Smooth muscle cell (in vitro differentiated cells): ENCODE measurements around the gene TMEM164. TPM values are rescaled to one million over a fixed set of nuclear protein-coding genes. Genes with fewer than 3 reads are reported as not detected.

ENCODE experiments used
- DNase-seq: peaks from one replicate; lab custom pipeline; 2025; ENCODE audit not compliant: unreplicated experiment; lab: John Stamatoyannopoulos, UW
- H2AFZ ChIP-seq: fragments of 200-600 bp; sonication (generic); 2 replicates; pipeline ENCODE4 v1.6.0; 2016; ENCODE audit warnings: antibody characterized with exemption, low read depth, mild to moderate bottlenecking
- H3F3A ChIP-seq: fragments of 200-600 bp; sonication (generic); 2 replicates; pipeline ENCODE4 v1.6.0; 2017; ENCODE audit warnings: antibody characterized with exemption, low read depth
- H3K27ac ChIP-seq: fragments of 200-600 bp; sonication (generic); 2 replicates; pipeline ENCODE4 v1.5.1; 2016; ENCODE audit warnings: low read depth, mild to moderate bottlenecking
- H3K27me3 ChIP-seq: fragments of 200-600 bp; sonication (generic); 2 replicates; pipeline ENCODE4 v1.6.1; 2016; ENCODE audit warnings: low read depth, mild to moderate bottlenecking
- H3K36me3 ChIP-seq: fragments of 200-600 bp; sonication (generic); 2 replicates; pipeline ENCODE4 v1.5.1; 2016; ENCODE audit warnings: low read depth
- H3K4me1 ChIP-seq: fragments of 200-600 bp; sonication (generic); 2 replicates; pipeline ENCODE4 v1.5.1; 2016; ENCODE audit warnings: low read depth
- H3K4me2 ChIP-seq: fragments of 200-600 bp; sonication (generic); 2 replicates; pipeline ENCODE4 v1.6.0; 2016; ENCODE audit warnings: mild to moderate bottlenecking
- H3K4me3 ChIP-seq: fragments of 200-600 bp; sonication (generic); 2 replicates; pipeline ENCODE4 v1.5.1; 2016; ENCODE audit warnings: mild to moderate bottlenecking
- H3K79me2 ChIP-seq: fragments of 200-600 bp; sonication (generic); 2 replicates; pipeline ENCODE4 v1.6.0; 2016; ENCODE audit warnings: low read depth, mild to moderate bottlenecking
- H3K9ac ChIP-seq: fragments of 200-600 bp; sonication (generic); 2 replicates; pipeline ENCODE4 v1.6.0; 2016; ENCODE audit warnings: low read depth
- H3K9me3 ChIP-seq: fragments of 200-600 bp; sonication (generic); replicated peaks from 2 replicates; pipeline ENCODE4 v1.5.1; 2016; ENCODE audit warnings: low read depth
- H4K20me1 ChIP-seq: fragments of 200-600 bp; sonication (generic); 2 replicates; pipeline ENCODE4 v1.6.0; 2016; ENCODE audit warnings: low read depth
- CTCF ChIP-seq: fragments of 200-600 bp; sonication (generic); IDR thresholded peaks from 2 replicates; pipeline ENCODE4 v1.5.1; 2017; ENCODE audit warnings: borderline replicate concordance, mild to moderate bottlenecking, antibody characterized with exemption; ENCODE audit not compliant: insufficient read depth, poor library complexity, severe bottlenecking
- WGBS: methylation state at CpG from one replicate; pipeline ENCODE4 v1.1.7; 2016; ENCODE audit warnings: low lambda C conversion rate; 5-methylcytosine and 5-hydroxymethylcytosine counted together
- polyA plus RNA-seq: library from polyadenylated mRNA; unstranded; fragments of >200 nt; fragmentation: Nextera tagmentation; extraction: Ambion mirVana; gene quantifications from 2 replicates; pipeline ENCODE4 v1.2.1, GENCODE V29; 2016
- total RNA-seq: library from RNA; depleted of rRNA; stranded (reverse); fragments of >200 nt; gene quantifications from 2 replicates; pipeline ENCODE4 v1.2.3, GENCODE V29; 2014

The TMEM164 gene
- total and polyA plus RNA-seq, 2 experiments from 2014 or later: 1.5 to 8.9 TPM

- Histone ChIP-seq H3K4me1 (no peaks in the 10 kb centered on the region), H3K36me3 (no peaks in the 10 kb centered on the region), H3K79me2 (no peaks in the 10 kb centered on the region), H3K4me3 (no peak overlapping the region), H3K27me3 (no peaks in the 10 kb centered on the region), H2AFZ (no peak overlapping the region), H3K27ac (no peak overlapping the region), H3K9ac (no peak overlapping the region), H4K20me1 (no peaks in the 10 kb centered on the region), H3K4me2 (no peak overlapping the region), H3K9me3 (no peaks in the 10 kb centered on the region), H3F3A (no peaks in the 10 kb centered on the region)
- no peak for TF ChIP-seq CTCF
- WGBS: 79% methylated on average over 3 of the region's 3 CpGs
- no peak for DNase-seq
Observed at GRCh38 chrX:110004731-110005369, 1.9 kb downstream of the TMEM164 start.

GRCh38 chrX:110006161-110006560 is 3.2 kb downstream of the TMEM164 start:
- Histone ChIP-seq H2AFZ (no peak overlapping the region), H3K36me3 (no peaks in the 10 kb centered on the region), H4K20me1 (no peaks in the 10 kb centered on the region), H3K4me3 (no peak overlapping the region), H3K4me2 (no peak overlapping the region), H3F3A (no peaks in the 10 kb centered on the region), H3K79me2 (no peaks in the 10 kb centered on the region), H3K4me1 (no peaks in the 10 kb centered on the region), H3K27me3 (no peaks in the 10 kb centered on the region), H3K27ac (no peak overlapping the region), H3K9ac (no peak overlapping the region), H3K9me3 (no peaks in the 10 kb centered on the region)
- no peak for DNase-seq
- no peak for TF ChIP-seq CTCF
- WGBS: 82% methylated on average over 2 of the region's 2 CpGs

GRCh38 chrX:110006821-110007375 is 4.0 kb downstream of the TMEM164 start:
- H3K27me3 ChIP-seq: no peaks in the 10 kb centered on the region
- no peaks in the 10 kb centered on the region for H3K4me1 ChIP-seq
- H4K20me1 ChIP-seq: no peaks in the 10 kb centered on the region
- H3K4me2 ChIP-seq: no peak overlapping the region
- 44% methylated on average over 3 of the region's 3 CpGs for WGBS
- H3K9me3 ChIP-seq: no peaks in the 10 kb centered on the region
- H2AFZ ChIP-seq: no peak overlapping the region
- no peak overlapping the region for H3K27ac ChIP-seq
- H3F3A ChIP-seq: no peaks in the 10 kb centered on the region
- H3K79me2 ChIP-seq: no peaks in the 10 kb centered on the region
- H3K4me3 ChIP-seq: no peak overlapping the region
- DNase-seq: no peak
- no peaks in the 10 kb centered on the region for H3K36me3 ChIP-seq
- TF ChIP-seq CTCF: no peak
- H3K9ac ChIP-seq: no peak overlapping the region
